ENCODE measurements around the gene STAT3. TPM values are rescaled to one million over a fixed set of nuclear protein-coding genes. Genes with fewer than 3 reads are reported as not detected.

STAT3 gene
- total and polyA plus RNA-seq, 2 of the 13 experiments (the other 11 are each of a cell fraction or from before 2014, with no cell fraction given): 61.8 to 62.4 TPM

- TF ChIP-seq NFAT5 (CRISPR knock-in tag; IDR thresholded peaks at IDR 0.05): no peak
- no peak for TF ChIP-seq CHD2 (IDR thresholded peaks at IDR 0.05; ENCODE audit: low read depth, low read length)
- no peak for TF ChIP-seq ZNF510 (CRISPR knock-in tag; IDR thresholded peaks at IDR 0.05; ENCODE audit: low read depth)
- no peak for TF ChIP-seq ZNF576 (CRISPR knock-in tag; IDR thresholded peaks at IDR 0.05)
- TF ChIP-seq ZNF264 (CRISPR knock-in tag; IDR thresholded peaks at IDR 0.05): peak; percentile 39; the same call in 1 of the 2 replicates
- no peak for TF ChIP-seq ZNF713 (CRISPR knock-in tag; IDR thresholded peaks at IDR 0.05)
- no peak for TF ChIP-seq KLF13 (CRISPR knock-in tag; IDR thresholded peaks at IDR 0.05)
- TF ChIP-seq MAF1 (CRISPR knock-in tag; IDR thresholded peaks at IDR 0.05; ENCODE audit: borderline replicate concordance): no peak
- no peak for TF ChIP-seq ZNF329 (CRISPR knock-in tag; IDR thresholded peaks at IDR 0.05; ENCODE audit: low read depth)
- TF ChIP-seq, protein P1, sequence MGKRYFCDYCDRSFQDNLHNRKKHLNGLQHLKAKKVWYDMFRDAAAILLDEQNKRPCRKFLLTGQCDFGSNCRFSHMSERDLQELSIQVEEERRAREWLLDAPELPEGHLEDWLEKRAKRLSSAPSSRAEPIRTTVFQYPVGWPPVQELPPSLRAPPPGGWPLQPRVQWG (CRISPR knock-in tag; IDR thresholded peaks at IDR 0.05; ENCODE audit: borderline replicate concordance, low read depth): no peak
- no peak for TF ChIP-seq ZNF784 (CRISPR knock-in tag; IDR thresholded peaks at IDR 0.05; ENCODE audit: borderline replicate concordance)
- TF ChIP-seq USF2 (IDR thresholded peaks at IDR 0.05; ENCODE audit: low read depth, low read length): no peak
- no peak for TF ChIP-seq USF2 (CRISPR knock-in tag; IDR thresholded peaks at IDR 0.05; ENCODE audit: borderline replicate concordance)
- no peak for TF ChIP-seq ZNF3 (CRISPR knock-in tag; IDR thresholded peaks at IDR 0.05)
- TF ChIP-seq HOXA3 (CRISPR knock-in tag; IDR thresholded peaks at IDR 0.05): peak; percentile 47; the same call in 1 of the 2 replicates
- TF ChIP-seq ZNF383 (CRISPR knock-in tag; IDR thresholded peaks at IDR 0.05; ENCODE audit: borderline replicate concordance): no peak
- no peak for TF ChIP-seq ATAD3A (CRISPR knock-in tag; IDR thresholded peaks at IDR 0.05)
- TF ChIP-seq ZNF644 (CRISPR knock-in tag; IDR thresholded peaks at IDR 0.05; ENCODE audit: low read depth): peak; percentile 69; the same call in 1 of the 2 replicates
- no peak for TF ChIP-seq ZSCAN12 (CRISPR knock-in tag; IDR thresholded peaks at IDR 0.05)
- peak; percentile 36; the same call in 1 of the 2 replicates for TF ChIP-seq NFYB (CRISPR knock-in tag; IDR thresholded peaks at IDR 0.05)
Observed at GRCh38 chr17:42386777-42387657, 1.2 kb downstream of the STAT3 start (continued).
